PC-9 (cell line): ENCODE data around the gene MCF2L.

Source experiments
- EZH2 ChIP-seq: fragments of 200-600 bp; sonication (generic); IDR thresholded peaks from 2 replicates; pipeline ENCODE4 v1.8.0; 2017; ENCODE audit warnings: antibody characterized with exemption, low read depth
- TF ChIP-seq, protein P1 (sequence below): fragments of 200-600 bp; sonication (generic); conservative IDR thresholded peaks from 2 replicates; pipeline ENCODE4 v1.6.1; 2017; ENCODE audit warnings: mixed run types, antibody characterized with exemption, mild to moderate bottlenecking, moderate library complexity

- TF ChIP-seq, protein P1, sequence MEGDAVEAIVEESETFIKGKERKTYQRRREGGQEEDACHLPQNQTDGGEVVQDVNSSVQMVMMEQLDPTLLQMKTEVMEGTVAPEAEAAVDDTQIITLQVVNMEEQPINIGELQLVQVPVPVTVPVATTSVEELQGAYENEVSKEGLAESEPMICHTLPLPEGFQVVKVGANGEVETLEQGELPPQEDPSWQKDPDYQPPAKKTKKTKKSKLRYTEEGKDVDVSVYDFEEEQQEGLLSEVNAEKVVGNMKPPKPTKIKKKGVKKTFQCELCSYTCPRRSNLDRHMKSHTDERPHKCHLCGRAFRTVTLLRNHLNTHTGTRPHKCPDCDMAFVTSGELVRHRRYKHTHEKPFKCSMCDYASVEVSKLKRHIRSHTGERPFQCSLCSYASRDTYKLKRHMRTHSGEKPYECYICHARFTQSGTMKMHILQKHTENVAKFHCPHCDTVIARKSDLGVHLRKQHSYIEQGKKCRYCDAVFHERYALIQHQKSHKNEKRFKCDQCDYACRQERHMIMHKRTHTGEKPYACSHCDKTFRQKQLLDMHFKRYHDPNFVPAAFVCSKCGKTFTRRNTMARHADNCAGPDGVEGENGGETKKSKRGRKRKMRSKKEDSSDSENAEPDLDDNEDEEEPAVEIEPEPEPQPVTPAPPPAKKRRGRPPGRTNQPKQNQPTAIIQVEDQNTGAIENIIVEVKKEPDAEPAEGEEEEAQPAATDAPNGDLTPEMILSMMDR = no peak
- TF ChIP-seq EZH2 = no peak
Measured at GRCh38 chr13:113002913-113003290, 33.9 kb downstream of the MCF2L start.
